AG04450 (cell line): ENCODE data around the gene PNMA5. TPM values are rescaled to one million over a fixed set of nuclear protein-coding genes. Genes with fewer than 3 reads are reported as not detected.

Experiments used
- CTCF ChIA-PET: fragments of 300-600, 350-600 bp; formaldehyde crosslinking; extraction: SDS; loops from one replicate; lab custom pipeline; 2022; ENCODE audit warnings: antibody characterized with exemption, inconsistent platforms; lab: Charles Lee
- POLR2A ChIA-PET: fragments of 350-600 bp; formaldehyde crosslinking; extraction: SDS; loops from one replicate; lab custom pipeline; 2021; ENCODE audit warnings: antibody characterized with exemption, inconsistent platforms; lab: Yijun Ruan, JAX
- DNase-seq: peaks from one replicate; pipeline ENCODE4 v3.0.0-alpha.2; 2011; ENCODE audit warnings: low read depth, low spot score
- H3K27ac ChIP-seq: one replicate; pipeline ENCODE4 v1.5.1; 2012; ENCODE audit warnings: low read depth, low read length, control low read depth
- H3K27me3 ChIP-seq: one replicate; pipeline ENCODE4 v1.6.0; 2012; ENCODE audit warnings: low read length; ENCODE audit not compliant: control insufficient read depth, insufficient read depth
- H3K4me3 ChIP-seq: 2 replicates; pipeline ENCODE4 v1.5.1; 2011; ENCODE audit warnings: mild to moderate bottlenecking, low read depth, low read length, control low read depth
- H3K9me3 ChIP-seq: 2 replicates; pipeline ENCODE4 v1.5.1; 2012; ENCODE audit warnings: low read length; ENCODE audit not compliant: control insufficient read depth, insufficient read depth
- CTCF ChIP-seq: IDR thresholded peaks from 2 replicates; pipeline ENCODE4 v1.5.1; 2011; ENCODE audit warnings: low read depth, low read length, control low read depth, inconsistent platforms
- polyA plus RNA-seq: library from polyadenylated mRNA; depleted of rRNA; stranded (reverse); fragments of >200 nt; gene quantifications from 2 replicates; pipeline ENCODE4 v1.2.3, GENCODE V29; 2011; rRNA removed

Gene PNMA5
- polyA plus RNA-seq, 1 experiment, result not detected

- peak overlapping the region; percentile 64 for H3K4me3 ChIP-seq
- POLR2A ChIA-PET, result interaction anchor here (0.6 kb wide), 1 partner anchor 11 kb away, joined by 3 read pairs; no protein-coding TSS in a partner anchor
- TF ChIP-seq CTCF, result no peak
- peak overlapping the region; percentile 21 for H3K27ac ChIP-seq
- H3K9me3 ChIP-seq, result no peaks in the 10 kb centered on the region
- no peaks in the 10 kb centered on the region for H3K27me3 ChIP-seq
- no peak for DNase-seq
- CTCF ChIA-PET, result interaction anchor here (0.6 to 2.3 kb wide), 22 partner anchors 8 to 1366 kb away, joined by 3 to 26 read pairs (median 4); partner anchors contain the start of gene BGN
Observed at GRCh38 chrX:152942077-152942442, 51.9 kb downstream of the PNMA5 start.

GRCh38 chrX:152941328-152942076 lies 52.4 kb downstream of the PNMA5 start:
- CTCF ChIA-PET, result interaction anchor here (0.6 to 2.3 kb wide), 23 partner anchors 8 to 1367 kb away, joined by 3 to 26 read pairs (median 4); partner anchors contain the start of gene BGN

More at GRCh38 chrX:152941328-152942076, 52.4 kb downstream of the PNMA5 start:
- Histone ChIP-seq H3K4me3 (peak overlapping the region; percentile 72), H3K27me3 (no peaks in the 10 kb centered on the region), H3K9me3 (no peaks in the 10 kb centered on the region), H3K27ac (peak overlapping the region; percentile 21)
- peak; percentile 59 for TF ChIP-seq CTCF
- POLR2A ChIA-PET, result interaction anchor here (0.6 kb wide), 1 partner anchor 10 kb away, joined by 3 read pairs; no protein-coding TSS in a partner anchor
- DNase-seq, result peak; percentile 77

Other genes starting within 250 kb of the PNMA5 start
- not detected in 2 replicates for gene MAGEA2, start 240.3 kb downstream of the PNMA5 start, polyA plus RNA-seq
- not detected in 2 replicates for gene CSAG3, start 234.9 kb downstream of the PNMA5 start, polyA plus RNA-seq
- gene MAGEA6, start 224.4 kb downstream of the PNMA5 start, polyA plus RNA-seq, result not detected in 2 replicates
- gene CETN2, start 163.4 kb downstream of the PNMA5 start, polyA plus RNA-seq, result 53.8 and 70.9 TPM in 2 replicates
- gene NSDHL, start 163.1 kb downstream of the PNMA5 start, polyA plus RNA-seq, result 19.6 and 21.0 TPM in 2 replicates
- 8.7 and 10.3 TPM in 2 replicates for gene ZNF185, start 96.0 kb downstream of the PNMA5 start, polyA plus RNA-seq
- 0.02 TPM in 2 replicates for gene PNMA3, start 62.4 kb upstream of the PNMA5 start, polyA plus RNA-seq
- gene PNMA6A, start 78.3 kb upstream of the PNMA5 start, polyA plus RNA-seq, result 0.15 and 0.30 TPM in 2 replicates
- not detected in 2 replicates for gene MAGEA1, start 185.2 kb upstream of the PNMA5 start, polyA plus RNA-seq